Measurements from ENCODE around the gene LARP4B.

LARP4B gene

GRCh38 chr10:822661-823367, 108.7 kb downstream of the LARP4B start:
- no peak for DNase-seq

- DNase-seq: no peak
Measured at GRCh38 chr10:822197-822596, 109.3 kb downstream of the LARP4B start.

GRCh38 chr10:821322-821721, 110.2 kb downstream of the LARP4B start:
- no peak for DNase-seq

- no peak for DNase-seq
Measured at GRCh38 chr10:819816-820215, 111.7 kb downstream of the LARP4B start.

GRCh38 chr10:819326-819725, 112.2 kb downstream of the LARP4B start:
- no peak for DNase-seq

- no peak for DNase-seq
Measured at GRCh38 chr10:818526-819220, 112.8 kb downstream of the LARP4B start.

GRCh38 chr10:818010-818409, 113.5 kb downstream of the LARP4B start:
- no peak for DNase-seq

- DNase-seq: no peak
Measured at GRCh38 chr10:817371-817770, 114.1 kb downstream of the LARP4B start.

- no peak for DNase-seq
Measured at GRCh38 chr10:816958-817357, 114.5 kb downstream of the LARP4B start.

GRCh38 chr10:816091-816477, 115.4 kb downstream of the LARP4B start:
- DNase-seq: no peak

- DNase-seq: no peak
Measured at GRCh38 chr10:815338-816090, 116.0 kb downstream of the LARP4B start.

- no peak for DNase-seq
Measured at GRCh38 chr10:814536-815302, 116.8 kb downstream of the LARP4B start.

GRCh38 chr10:813286-813685, 118.2 kb downstream of the LARP4B start:
- no peak for DNase-seq

GRCh38 chr10:812787-813186, 118.7 kb downstream of the LARP4B start:
- no peak for DNase-seq

GRCh38 chr10:811379-812175, 119.9 kb downstream of the LARP4B start:
- no peak for DNase-seq

GRCh38 chr10:810351-810846, 121.1 kb downstream of the LARP4B start:
- no peak for DNase-seq

- DNase-seq: no peak
Measured at GRCh38 chr10:809671-810350, 121.7 kb downstream of the LARP4B start.

- DNase-seq: no peak
Measured at GRCh38 chr10:807958-808353, 123.5 kb downstream of the LARP4B start.

GRCh38 chr10:807163-807957, 124.1 kb downstream of the LARP4B start:
- no peak for DNase-seq

- DNase-seq: no peak
Measured at GRCh38 chr10:806451-807162, 124.9 kb downstream of the LARP4B start.
